ENCODE results near the gene PLA2G4A. TPM values are rescaled to one million over a fixed set of nuclear protein-coding genes. Genes with fewer than 3 reads are reported as not detected.
"Not testable (repeated sequence)": the region's sequence is repeated elsewhere in the genome, so short reads cannot be mapped to it uniquely, and the experiment has no call there.

The PLA2G4A gene
- total and polyA plus RNA-seq, 8 donors = 1.5 to 5.7 (median 2.4) TPM

- Histone ChIP-seq H3K4me1 (no peaks in the 10 kb centered on the region), H3K9me3 (no peaks in the 10 kb centered on the region), H3K36me3 (no peaks in the 10 kb centered on the region), H3K27me3 (no peaks in the 10 kb centered on the region), H3K27ac (no peak overlapping the region), H3K4me3 (no peak overlapping the region)
- no peak for FAIRE-seq
- no peak for ATAC-seq
- no peak for DNase-seq
- TF ChIP-seq CTCF (IDR thresholded peaks at IDR 0.05) = no peak
- 49 to 69% methylated on average over 4 of the region's 4 CpGs for WGBS, 2 donors
- intact Hi-C loops (cut with DNase I) = no loop called here
Observed at GRCh38 chr1:186915555-186915954, 86.8 kb downstream of the PLA2G4A start.

- DNase-seq; H3K9me3 ChIP-seq; H3K27me3 ChIP-seq; H3K4me3 ChIP-seq; H3K27ac ChIP-seq; H3K36me3 ChIP-seq; ATAC-seq; intact Hi-C loops (cut with DNase I); FAIRE-seq; H3K4me1 ChIP-seq: not testable (repeated sequence)
- WGBS, 2 donors = 67 to 74% methylated on average over 14 of the region's 14 CpGs
Observed at GRCh38 chr1:186917106-186917786, 88.5 kb downstream of the PLA2G4A start.

GRCh38 chr1:186921386-186921785, 92.6 kb downstream of the PLA2G4A start:
- H3K27ac ChIP-seq; FAIRE-seq; H3K27me3 ChIP-seq; H3K4me1 ChIP-seq; H3K9me3 ChIP-seq; H3K36me3 ChIP-seq; intact Hi-C loops (cut with DNase I); H3K4me3 ChIP-seq; DNase-seq; ATAC-seq: not testable (repeated sequence)
- 77 to 83% methylated on average over 5 of the region's 5 CpGs for WGBS, 2 donors

- WGBS, 2 donors = 40 to 43% methylated on average over 4 of the region's 4 CpGs
- FAIRE-seq; H3K27ac ChIP-seq; H3K4me3 ChIP-seq; H3K36me3 ChIP-seq; H3K9me3 ChIP-seq; DNase-seq; ATAC-seq; H3K27me3 ChIP-seq; H3K4me1 ChIP-seq; intact Hi-C loops (cut with DNase I): not testable (repeated sequence)
Observed at GRCh38 chr1:186922814-186923213, 94.1 kb downstream of the PLA2G4A start.

GRCh38 chr1:186923486-186923885, 94.7 kb downstream of the PLA2G4A start:
- TF ChIP-seq CTCF (IDR thresholded peaks at IDR 0.05) = no peak
- Histone ChIP-seq H3K9me3 (no peaks in the 10 kb centered on the region), H3K27ac (no peak overlapping the region), H3K27me3 (no peaks in the 10 kb centered on the region), H3K36me3 (no peaks in the 10 kb centered on the region), H3K4me3 (no peak overlapping the region), H3K4me1 (no peaks in the 10 kb centered on the region)
- no peak for FAIRE-seq
- WGBS, 2 donors = 37 to 46% methylated on average over 2 of the region's 2 CpGs
- DNase-seq = no peak
- ATAC-seq = no peak
- intact Hi-C loops (cut with DNase I) = no loop called here

- no peaks in the 10 kb centered on the region for H3K36me3 ChIP-seq
- intact Hi-C loops (cut with DNase I) = no loop called here
- TF ChIP-seq CTCF (IDR thresholded peaks at IDR 0.05) = no peak
- DNase-seq (no peak), FAIRE-seq (no peak), ATAC-seq (peak in 1 of 4 donors; percentile 37)
- H3K27ac ChIP-seq = no peak overlapping the region
- H3K9me3 ChIP-seq = no peaks in the 10 kb centered on the region
- no peaks in the 10 kb centered on the region for H3K27me3 ChIP-seq
- WGBS, 2 donors = 57 to 69% methylated on average over 3 of the region's 3 CpGs
- no peak overlapping the region for H3K4me3 ChIP-seq
- H3K4me1 ChIP-seq = no peaks in the 10 kb centered on the region
Observed at GRCh38 chr1:186925881-186926669, 97.3 kb downstream of the PLA2G4A start.
